Mesothelial cell of epicardium (in vitro differentiated cells): ENCODE data around the gene IYD. TPM values are rescaled to one million over a fixed set of nuclear protein-coding genes. Genes with fewer than 3 reads are reported as not detected.

Experiments used
- DNase-seq, 2 experiments: peaks; one replicate each; pipeline ENCODE4 v3.0.0; 2021; ENCODE audit warnings: low spot score in 2 of 2; ENCODE audit not compliant: unreplicated experiment in 2 of 2
- H3K27ac Mint-ChIP-seq: 2 replicates; pipeline ENCODE4 v1.8.0; 2021; ENCODE audit warnings: mixed read lengths
- H3K27me3 Mint-ChIP-seq: 2 replicates; pipeline ENCODE4 v1.8.0; 2021; ENCODE audit warnings: low read depth, mixed read lengths
- H3K36me3 Mint-ChIP-seq: 2 replicates; pipeline ENCODE4 v1.8.0; 2021; ENCODE audit warnings: mixed read lengths
- H3K4me1 Mint-ChIP-seq: 2 replicates; pipeline ENCODE4 v1.8.0; 2021; ENCODE audit warnings: mixed read lengths
- H3K4me3 Mint-ChIP-seq: 2 replicates; pipeline ENCODE4 v1.8.0; 2021; ENCODE audit warnings: mild to moderate bottlenecking, moderate library complexity, mixed read lengths
- H3K9me3 Mint-ChIP-seq: 2 replicates; pipeline ENCODE4 v1.8.0; 2021; ENCODE audit warnings: mixed read lengths
- CTCF ChIP-seq: fragments of 200-600 bp; sonication (generic); IDR thresholded peaks from one replicate; pipeline ENCODE4 v1.5.0; 2021; ENCODE audit warnings: antibody characterized with exemption; ENCODE audit not compliant: unreplicated experiment
- total RNA-seq: library from RNA; stranded (reverse); gene quantifications from 3 replicates; pipeline ENCODE4 v1.2.1, GENCODE V29; 2021

The IYD gene
- total RNA-seq, 1 donor from 2014 or later, result not detected

GRCh38 chr6:150391414-150391813 lies 22.6 kb downstream of the IYD start:
- H3K27ac Mint-ChIP-seq, result no peak overlapping the region
- no peak for TF ChIP-seq CTCF
- no peak overlapping the region for H3K4me3 Mint-ChIP-seq
- H3K36me3 Mint-ChIP-seq, result no peaks in the 10 kb centered on the region
- H3K27me3 Mint-ChIP-seq, result peaks cover 18% of the 10 kb centered on the region
- H3K9me3 Mint-ChIP-seq, result peaks cover 2% of the 10 kb centered on the region
- H3K4me1 Mint-ChIP-seq, result no peaks in the 10 kb centered on the region
- no peak for DNase-seq

GRCh38 chr6:150391890-150392289 lies 23.1 kb downstream of the IYD start:
- DNase-seq, result no peak

GRCh38 chr6:150392452-150393220 lies 23.8 kb downstream of the IYD start:
- Mint-ChIP-seq H3K27ac (no peak overlapping the region), H3K27me3 (peaks cover 20% of the 10 kb centered on the region), H3K4me3 (no peak overlapping the region), H3K36me3 (no peaks in the 10 kb centered on the region), H3K9me3 (no peaks in the 10 kb centered on the region), H3K4me1 (no peaks in the 10 kb centered on the region)
- TF ChIP-seq CTCF, result no peak
- no peak for DNase-seq

More at GRCh38 chr6:150391890-150392289, 23.1 kb downstream of the IYD start:
- TF ChIP-seq CTCF, result no peak
- Mint-ChIP-seq H3K4me3 (no peak overlapping the region), H3K4me1 (no peaks in the 10 kb centered on the region), H3K27me3 (peaks cover 18% of the 10 kb centered on the region), H3K36me3 (no peaks in the 10 kb centered on the region), H3K9me3 (no peaks in the 10 kb centered on the region), H3K27ac (no peak overlapping the region)

GRCh38 chr6:150394053-150394898 lies 25.5 kb downstream of the IYD start:
- no peak overlapping the region for H3K4me3 Mint-ChIP-seq
- H3K4me1 Mint-ChIP-seq, result no peaks in the 10 kb centered on the region
- H3K27ac Mint-ChIP-seq, result no peak overlapping the region
- no peaks in the 10 kb centered on the region for H3K36me3 Mint-ChIP-seq
- H3K27me3 Mint-ChIP-seq, result peaks cover 29% of the 10 kb centered on the region
- no peak for DNase-seq
- no peaks in the 10 kb centered on the region for H3K9me3 Mint-ChIP-seq
- TF ChIP-seq CTCF, result no peak

- H3K4me3 Mint-ChIP-seq, result no peak overlapping the region
- no peak for TF ChIP-seq CTCF
- H3K27me3 Mint-ChIP-seq, result peaks cover 28% of the 10 kb centered on the region
- H3K36me3 Mint-ChIP-seq, result no peaks in the 10 kb centered on the region
- DNase-seq, result no peak
- H3K9me3 Mint-ChIP-seq, result no peaks in the 10 kb centered on the region
- no peaks in the 10 kb centered on the region for H3K4me1 Mint-ChIP-seq
- H3K27ac Mint-ChIP-seq, result no peak overlapping the region
Measured at GRCh38 chr6:150394899-150395295, 26.1 kb downstream of the IYD start.
